ENCODE data around the gene F2R.

F2R gene

DNA sequence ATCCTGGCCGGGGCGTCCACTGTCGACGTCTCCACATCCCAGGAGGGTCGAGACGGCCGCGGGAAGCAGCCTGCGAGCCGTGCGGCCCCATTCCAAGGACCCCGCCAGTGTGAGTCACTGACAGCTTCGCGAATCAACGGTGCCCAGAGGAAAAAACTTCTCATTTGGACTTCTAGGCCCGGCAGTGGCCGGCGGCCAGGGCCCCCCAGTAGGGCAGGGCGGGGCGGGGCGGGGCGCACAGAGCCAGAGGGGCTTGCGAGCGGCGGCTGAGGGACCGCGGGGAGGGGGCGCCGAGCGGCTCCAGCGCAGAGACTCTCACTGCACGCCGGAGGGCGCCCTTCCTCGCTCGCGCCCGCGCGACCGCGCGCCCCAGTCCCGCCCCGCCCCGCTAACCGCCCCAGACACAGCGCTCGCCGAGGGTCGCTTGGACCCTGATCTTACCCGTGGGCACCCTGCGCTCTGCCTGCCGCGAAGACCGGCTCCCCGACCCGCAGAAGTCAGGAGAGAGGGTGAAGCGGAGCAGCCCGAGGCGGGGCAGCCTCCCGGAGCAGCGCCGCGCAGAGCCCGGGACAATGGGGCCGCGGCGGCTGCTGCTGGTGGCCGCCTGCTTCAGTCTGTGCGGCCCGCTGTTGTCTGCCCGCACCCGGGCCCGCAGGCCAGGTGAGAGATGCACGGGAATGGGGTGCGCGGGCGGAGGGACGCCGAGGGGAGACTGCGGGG lies at the start of gene F2R:
Gene F2R (plus strand): TSS at position 391 of the 720 bp plus-strand sequence. CDS start 182 bp downstream, at position 573.
- peak within 1 kb of the TSS; percentile 85 for H3K4me3 ChIP-seq (ENCODE audit: low read depth, low read length)
- no peaks in the 10 kb centered on the region; the same call in 1 of the 2 replicates for H3K36me3 ChIP-seq
- TF ChIP-seq, protein P1, sequence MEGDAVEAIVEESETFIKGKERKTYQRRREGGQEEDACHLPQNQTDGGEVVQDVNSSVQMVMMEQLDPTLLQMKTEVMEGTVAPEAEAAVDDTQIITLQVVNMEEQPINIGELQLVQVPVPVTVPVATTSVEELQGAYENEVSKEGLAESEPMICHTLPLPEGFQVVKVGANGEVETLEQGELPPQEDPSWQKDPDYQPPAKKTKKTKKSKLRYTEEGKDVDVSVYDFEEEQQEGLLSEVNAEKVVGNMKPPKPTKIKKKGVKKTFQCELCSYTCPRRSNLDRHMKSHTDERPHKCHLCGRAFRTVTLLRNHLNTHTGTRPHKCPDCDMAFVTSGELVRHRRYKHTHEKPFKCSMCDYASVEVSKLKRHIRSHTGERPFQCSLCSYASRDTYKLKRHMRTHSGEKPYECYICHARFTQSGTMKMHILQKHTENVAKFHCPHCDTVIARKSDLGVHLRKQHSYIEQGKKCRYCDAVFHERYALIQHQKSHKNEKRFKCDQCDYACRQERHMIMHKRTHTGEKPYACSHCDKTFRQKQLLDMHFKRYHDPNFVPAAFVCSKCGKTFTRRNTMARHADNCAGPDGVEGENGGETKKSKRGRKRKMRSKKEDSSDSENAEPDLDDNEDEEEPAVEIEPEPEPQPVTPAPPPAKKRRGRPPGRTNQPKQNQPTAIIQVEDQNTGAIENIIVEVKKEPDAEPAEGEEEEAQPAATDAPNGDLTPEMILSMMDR (IDR thresholded peaks at IDR 0.05; ENCODE audit: low read depth, low read length): peak; percentile 77
- no peaks in the 10 kb centered on the region for H3K9me3 ChIP-seq (ENCODE audit: severe bottlenecking)
- peak; percentile 72 for DNase-seq
- peaks cover 2% of the 10 kb centered on the region for H3K27me3 ChIP-seq (ENCODE audit: insufficient read depth, low read depth, severe bottlenecking)
- H3K27ac ChIP-seq: peak within 1 kb of the TSS; percentile 73

DNA sequence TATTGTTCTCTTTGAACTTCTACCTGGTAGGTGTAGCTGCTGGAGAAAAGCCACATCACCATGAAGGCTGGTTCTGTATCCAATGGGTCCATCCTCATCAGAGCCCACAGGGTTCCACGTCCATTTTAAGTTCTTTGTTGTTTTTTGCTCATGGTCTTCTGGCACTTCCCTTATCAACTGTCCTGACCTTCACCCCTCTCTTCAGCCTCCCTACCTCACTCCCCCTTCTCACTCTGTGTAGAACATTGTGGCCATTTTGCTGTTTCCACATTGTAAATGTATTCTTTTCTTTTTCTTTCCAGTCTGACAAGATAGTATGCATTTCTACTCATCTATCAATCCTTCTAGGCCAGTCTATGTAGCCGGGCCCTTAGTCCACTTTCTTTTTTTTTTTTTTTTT lies 48.4 kb upstream of the F2R start:
- H3K9me3 ChIP-seq (ENCODE audit: severe bottlenecking): no peaks in the 10 kb centered on the region
- no peak overlapping the region for H3K4me3 ChIP-seq (ENCODE audit: low read depth, low read length)
- no peak for DNase-seq
- no peak overlapping the region for H3K27ac ChIP-seq
- H3K27me3 ChIP-seq (ENCODE audit: insufficient read depth, low read depth, severe bottlenecking): no peaks in the 10 kb centered on the region
- TF ChIP-seq, protein P1 (IDR thresholded peaks at IDR 0.05; ENCODE audit: low read depth, low read length): no peak
- peaks cover 14% of the 10 kb centered on the region for H3K36me3 ChIP-seq

DNA sequence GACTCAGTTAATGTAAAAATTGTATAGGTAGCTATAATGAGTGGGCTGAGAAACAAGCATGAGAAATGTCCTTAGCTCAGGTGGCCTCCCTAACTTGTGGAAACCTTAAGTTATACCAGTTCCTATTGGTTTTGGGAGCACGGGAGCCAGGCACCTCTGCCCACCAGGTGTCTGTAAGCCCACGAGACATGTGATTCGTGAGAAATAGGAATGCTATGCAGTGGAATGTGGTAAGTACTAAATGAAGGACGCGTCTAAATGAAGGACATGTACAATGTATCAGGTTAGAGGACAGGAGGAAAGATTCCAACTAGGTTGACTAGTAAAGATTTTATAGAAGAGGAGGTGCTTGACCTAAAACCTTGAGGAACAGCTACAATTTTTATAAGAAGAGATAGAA lies 46.7 kb upstream of the F2R start:
- no peak for DNase-seq
- H3K9me3 ChIP-seq (ENCODE audit: severe bottlenecking): no peaks in the 10 kb centered on the region
- TF ChIP-seq, protein P1 (IDR thresholded peaks at IDR 0.05; ENCODE audit: low read depth, low read length): no peak

DNA sequence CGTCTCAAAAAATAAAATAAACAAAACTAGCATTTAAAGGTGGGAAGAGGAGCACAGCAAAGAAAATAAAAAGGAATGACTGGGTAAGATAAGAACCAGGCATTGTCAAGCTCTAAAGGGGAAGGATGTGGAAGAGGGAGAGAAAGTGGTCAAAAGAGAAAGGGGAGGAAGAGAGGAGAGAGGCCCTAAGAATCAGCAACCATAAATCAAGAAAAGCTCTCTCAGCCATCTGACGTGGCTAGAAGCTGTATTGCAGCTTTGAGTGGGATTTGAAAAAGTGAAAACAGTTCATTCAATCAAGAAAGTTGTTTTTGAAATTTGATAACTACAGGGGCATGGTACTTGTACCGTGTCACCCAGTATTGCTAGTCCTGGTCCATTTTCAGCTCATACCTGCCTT lies 45.4 kb upstream of the F2R start:
- no peak overlapping the region for H3K27ac ChIP-seq
- DNase-seq: no peak
- peaks cover 18% of the 10 kb centered on the region for H3K36me3 ChIP-seq
- TF ChIP-seq, protein P1 (IDR thresholded peaks at IDR 0.05; ENCODE audit: low read depth, low read length): no peak
- H3K4me3 ChIP-seq (ENCODE audit: low read depth, low read length): no peak overlapping the region
- no peaks in the 10 kb centered on the region for H3K27me3 ChIP-seq (ENCODE audit: insufficient read depth, low read depth, severe bottlenecking)
- H3K9me3 ChIP-seq (ENCODE audit: severe bottlenecking): no peaks in the 10 kb centered on the region

More for the DNA sequence above, 46.7 kb upstream of the F2R start:
- H3K27ac ChIP-seq: no peak overlapping the region
- peaks cover 14% of the 10 kb centered on the region for H3K36me3 ChIP-seq
- no peak overlapping the region for H3K4me3 ChIP-seq (ENCODE audit: low read depth, low read length)
- no peaks in the 10 kb centered on the region for H3K27me3 ChIP-seq (ENCODE audit: insufficient read depth, low read depth, severe bottlenecking)

DNA sequence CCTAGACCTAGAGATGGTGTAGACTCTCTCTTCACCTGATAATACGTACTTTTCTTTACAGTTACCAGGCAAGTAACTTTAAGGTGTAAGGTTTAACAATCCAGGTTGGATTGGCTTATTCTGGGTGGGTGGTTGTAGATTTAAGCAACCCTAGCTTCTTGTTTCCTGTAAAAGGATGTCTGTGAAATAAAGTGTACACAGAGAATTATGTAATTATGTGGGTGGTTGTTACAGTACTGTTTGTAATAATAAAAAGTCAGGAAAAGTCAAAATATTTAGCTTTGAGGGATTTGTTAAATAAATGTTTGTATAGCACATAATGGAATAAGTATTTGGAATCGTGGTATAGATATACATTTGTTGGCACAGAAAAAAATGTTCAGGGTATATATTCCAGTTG lies 43.7 kb upstream of the F2R start:
- TF ChIP-seq, protein P1 (IDR thresholded peaks at IDR 0.05; ENCODE audit: low read depth, low read length): no peak
- Histone ChIP-seq H3K9me3 (ENCODE audit: severe bottlenecking) (no peaks in the 10 kb centered on the region), H3K27me3 (ENCODE audit: insufficient read depth, low read depth, severe bottlenecking) (no peaks in the 10 kb centered on the region), H3K36me3 (peaks cover 18% of the 10 kb centered on the region), H3K27ac (no peak overlapping the region), H3K4me3 (ENCODE audit: low read depth, low read length) (no peak overlapping the region)
- no peak for DNase-seq

DNA sequence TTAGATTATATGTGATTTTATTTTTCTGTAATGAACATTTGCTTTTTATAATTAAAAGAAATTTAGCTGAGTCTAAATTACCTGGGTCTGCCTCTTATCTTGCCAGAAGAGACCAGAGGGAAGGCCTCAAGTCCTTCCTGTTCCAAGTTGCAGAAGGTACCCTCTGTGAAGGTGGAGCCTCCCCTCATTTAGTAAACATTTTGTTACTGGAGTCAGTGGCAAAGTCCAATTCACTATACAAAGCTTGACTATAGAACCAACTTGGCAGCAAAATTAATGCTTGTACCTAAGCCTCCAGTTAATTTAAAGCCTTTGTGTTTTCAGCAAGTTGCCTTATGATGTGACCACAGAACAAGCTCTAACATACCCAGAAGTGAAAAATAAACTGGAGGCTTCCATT lies 42.8 kb upstream of the F2R start:
- DNase-seq: no peak
- TF ChIP-seq, protein P1 (IDR thresholded peaks at IDR 0.05; ENCODE audit: low read depth, low read length): no peak
- no peaks in the 10 kb centered on the region for H3K9me3 ChIP-seq (ENCODE audit: severe bottlenecking)

More for the DNA sequence above, 42.8 kb upstream of the F2R start:
- Histone ChIP-seq H3K27me3 (ENCODE audit: insufficient read depth, low read depth, severe bottlenecking) (no peaks in the 10 kb centered on the region), H3K4me3 (ENCODE audit: low read depth, low read length) (no peak overlapping the region), H3K36me3 (peaks cover 18% of the 10 kb centered on the region), H3K27ac (no peak overlapping the region)
